Glomerular visceral epithelial cell (primary cell): ENCODE data around the gene STAG3.

Experiments used
- DNase-seq: peaks from one replicate; pipeline ENCODE4 v3.0.0-alpha.2; 2016; ENCODE audit errors: extremely low spot score

STAG3 gene

DNA sequence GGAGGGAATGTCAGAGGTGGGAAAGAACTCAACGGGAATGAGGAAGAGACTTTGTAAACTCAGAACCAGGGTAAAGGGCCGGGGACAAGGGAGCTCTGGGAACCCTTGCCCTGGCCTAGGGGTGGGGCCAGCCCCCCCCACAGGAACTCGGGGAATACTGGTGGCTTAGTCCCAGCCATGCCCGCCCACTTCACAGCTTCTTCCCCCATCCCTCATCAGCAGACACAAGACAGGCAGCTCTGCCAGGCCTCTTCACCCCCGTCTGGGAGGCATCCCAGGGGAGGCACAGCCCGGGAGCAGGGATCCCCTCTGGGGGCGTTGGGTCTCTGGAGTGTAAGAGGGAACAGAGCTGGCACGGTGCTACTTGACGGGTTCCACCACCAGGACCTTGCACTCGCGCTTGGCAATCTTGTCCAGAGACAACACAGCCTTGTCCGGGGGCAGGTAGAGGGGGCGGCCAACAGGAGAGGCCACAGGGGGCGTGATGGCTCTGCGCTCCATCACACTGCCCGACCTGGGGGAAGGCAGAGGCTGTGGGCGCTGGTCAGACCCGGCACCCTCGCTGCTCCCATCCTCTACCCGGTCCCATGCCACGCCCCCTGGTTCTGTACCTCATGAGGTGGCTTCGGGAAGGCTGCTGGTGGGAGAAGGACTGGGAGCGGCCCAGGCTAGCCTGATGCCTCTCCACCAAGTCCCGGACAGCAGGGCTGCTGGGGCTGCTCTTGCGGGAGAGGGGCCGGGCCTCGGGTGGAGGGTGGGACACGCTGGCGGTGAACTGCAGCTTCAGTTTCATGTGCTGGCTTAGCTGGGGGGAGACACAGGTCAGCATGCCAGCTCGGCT lies 22.8 kb upstream of the STAG3 start:
- no peak for DNase-seq

GRCh38 chr7:100155553-100156317 lies 22.0 kb upstream of the STAG3 start:
- no peak for DNase-seq

GRCh38 chr7:100156331-100157068 lies 21.2 kb upstream of the STAG3 start:
- no peak for DNase-seq

- no peak for DNase-seq
These were observed 20.7 kb upstream of the STAG3 start for GRCh38 chr7:100157069-100157333.

DNA sequence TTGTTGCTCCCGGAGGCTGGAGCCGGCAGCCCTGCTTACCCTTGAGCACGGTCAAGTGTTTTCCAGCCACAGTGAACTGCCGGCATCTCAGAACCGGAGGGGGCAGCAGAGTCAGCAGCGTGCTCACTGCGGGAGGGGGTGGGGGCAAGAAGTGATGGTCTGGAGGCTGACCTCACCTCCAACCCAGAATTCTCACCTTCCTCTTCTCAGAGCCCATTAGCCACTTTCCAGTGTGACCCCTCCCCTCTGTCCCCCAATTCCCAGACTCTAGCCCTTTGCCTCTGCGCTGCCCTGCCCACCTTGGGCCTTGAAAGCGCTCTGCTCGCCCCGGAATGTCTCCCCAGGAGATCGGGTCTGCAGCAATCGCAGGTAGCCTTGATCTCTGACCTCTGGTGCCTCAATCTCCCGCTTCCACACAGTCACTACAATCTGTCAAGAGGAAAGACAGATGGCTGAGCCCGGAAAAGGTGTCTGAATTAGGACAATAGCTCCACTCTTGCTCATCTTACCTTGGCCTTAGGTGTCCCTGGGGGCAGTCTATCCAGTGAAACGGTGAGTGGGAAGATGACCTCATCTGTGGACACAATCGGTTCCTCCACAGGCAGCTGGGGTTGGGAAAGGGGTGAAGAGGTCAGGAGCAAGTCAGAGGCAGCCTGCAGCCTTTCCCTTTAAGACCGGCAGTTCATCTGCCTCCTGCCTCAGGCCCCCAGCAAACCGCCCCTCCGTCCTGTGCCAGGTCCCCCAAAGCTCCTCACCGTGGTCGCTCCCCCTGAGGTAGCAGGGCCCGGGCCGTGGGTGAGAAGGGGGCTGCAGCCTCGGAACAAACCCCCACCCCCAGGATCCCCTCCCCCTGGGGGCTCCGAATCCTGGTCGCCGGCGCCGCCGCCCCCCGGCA lies 20.1 kb upstream of the STAG3 start:
- peak; percentile 66 for DNase-seq

DNA sequence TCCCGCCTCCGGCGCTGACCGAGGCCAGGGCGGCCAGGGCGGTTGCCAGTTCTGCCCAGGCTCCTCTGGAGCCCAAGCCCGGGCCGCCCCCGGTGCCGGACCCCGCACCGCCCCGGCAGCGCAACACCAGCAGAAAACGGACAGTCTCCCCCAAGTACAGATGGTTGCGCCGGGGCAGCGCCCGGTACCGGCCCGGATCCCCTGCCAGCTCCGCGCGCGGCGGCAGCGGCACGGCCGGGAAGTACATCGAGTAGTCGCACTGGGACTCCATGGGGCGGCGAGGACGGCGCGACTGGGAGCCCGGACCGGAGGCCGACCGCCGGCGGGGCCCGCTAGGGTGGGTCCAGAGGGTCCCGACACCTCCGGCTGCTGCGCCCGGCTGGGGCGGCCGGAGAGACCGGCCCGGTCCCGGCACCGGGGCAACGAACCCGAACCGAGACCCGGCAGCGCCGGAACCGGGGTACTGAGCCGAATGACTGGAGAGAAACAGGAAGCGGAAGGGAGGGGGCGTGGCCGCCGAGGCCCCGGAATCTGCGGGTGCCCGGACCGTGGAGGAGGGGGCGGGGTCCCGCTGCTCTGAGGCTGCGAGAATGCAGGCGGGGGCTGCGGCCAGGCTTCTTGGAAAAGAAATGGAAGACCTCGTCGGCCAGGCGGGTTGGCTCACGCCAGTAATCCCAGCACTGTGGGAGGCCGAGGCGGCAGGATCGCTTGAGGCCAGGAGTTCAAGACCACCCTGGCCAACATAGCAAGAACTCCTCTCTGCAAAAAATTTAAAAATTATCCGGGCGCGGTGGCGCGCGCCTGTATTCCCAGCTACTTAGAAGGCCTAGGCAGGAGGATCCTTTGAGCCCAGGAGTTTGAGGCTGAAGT lies 19.3 kb upstream of the STAG3 start, which contains the start of gene TRAPPC14:
TRAPPC14 (minus strand) TSS at position 495 of the 870 bp plus-strand sequence; CDS start at position 271, 224 bp downstream.
- peak; percentile 84 for DNase-seq

DNA sequence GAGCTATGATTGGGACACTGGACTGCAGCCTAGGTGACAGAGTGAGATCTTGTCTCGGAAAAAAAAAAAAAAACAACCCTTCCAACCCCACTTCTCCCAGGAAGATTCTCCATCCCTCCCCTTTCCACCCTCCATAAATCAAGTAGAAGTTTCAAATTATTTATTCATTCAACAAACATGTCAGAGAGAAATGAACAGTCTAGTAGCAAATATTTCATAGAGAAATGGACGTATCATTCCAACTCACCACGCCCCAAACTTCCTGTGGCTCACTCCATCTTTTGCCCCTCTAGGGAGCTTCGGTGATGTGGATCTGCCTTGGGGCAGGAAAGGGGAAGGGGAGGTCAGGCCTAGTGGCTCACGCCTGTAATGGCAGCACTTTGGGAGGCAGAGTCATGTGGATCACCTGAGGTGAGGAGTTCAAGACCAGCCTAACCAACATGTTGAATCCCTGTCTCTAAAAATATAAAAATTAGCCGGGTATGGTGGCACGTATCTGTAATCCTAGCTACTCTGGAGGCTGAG lies 18.6 kb upstream of the STAG3 start:
- no peak for DNase-seq

DNA sequence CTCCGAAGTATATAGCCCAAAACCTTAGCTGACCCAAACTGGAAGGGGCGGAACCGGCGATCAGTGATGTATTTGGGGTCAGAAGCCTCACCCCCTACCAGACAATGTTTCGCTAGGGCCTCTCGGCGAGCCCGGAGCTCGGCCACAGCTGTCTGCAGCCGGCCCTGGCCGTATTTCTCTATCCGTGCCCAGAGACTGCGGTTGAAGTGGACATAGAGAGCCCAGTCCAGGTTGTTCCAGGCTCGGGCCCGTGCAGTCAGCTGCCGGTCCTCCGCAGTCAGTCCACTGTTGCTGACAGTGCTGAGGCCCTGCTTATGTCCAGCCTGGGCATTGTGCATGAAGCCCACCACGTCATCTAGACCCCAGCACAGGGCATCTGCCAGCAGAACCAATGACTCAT lies 17.7 kb upstream of the STAG3 start:
- DNase-seq, result no peak

- DNase-seq, result no peak
These were observed 14.6 kb upstream of the STAG3 start for GRCh38 chr7:100163006-100163531.

GRCh38 chr7:100163871-100164270 lies 13.8 kb upstream of the STAG3 start:
- DNase-seq, result no peak

- DNase-seq, result no peak
These were observed 11.3 kb upstream of the STAG3 start for GRCh38 chr7:100166317-100166940.

- no peak for DNase-seq
These were observed 10.5 kb upstream of the STAG3 start for GRCh38 chr7:100166970-100167911.

- no peak for DNase-seq
These were observed 9.8 kb upstream of the STAG3 start for GRCh38 chr7:100167912-100168323.

DNA sequence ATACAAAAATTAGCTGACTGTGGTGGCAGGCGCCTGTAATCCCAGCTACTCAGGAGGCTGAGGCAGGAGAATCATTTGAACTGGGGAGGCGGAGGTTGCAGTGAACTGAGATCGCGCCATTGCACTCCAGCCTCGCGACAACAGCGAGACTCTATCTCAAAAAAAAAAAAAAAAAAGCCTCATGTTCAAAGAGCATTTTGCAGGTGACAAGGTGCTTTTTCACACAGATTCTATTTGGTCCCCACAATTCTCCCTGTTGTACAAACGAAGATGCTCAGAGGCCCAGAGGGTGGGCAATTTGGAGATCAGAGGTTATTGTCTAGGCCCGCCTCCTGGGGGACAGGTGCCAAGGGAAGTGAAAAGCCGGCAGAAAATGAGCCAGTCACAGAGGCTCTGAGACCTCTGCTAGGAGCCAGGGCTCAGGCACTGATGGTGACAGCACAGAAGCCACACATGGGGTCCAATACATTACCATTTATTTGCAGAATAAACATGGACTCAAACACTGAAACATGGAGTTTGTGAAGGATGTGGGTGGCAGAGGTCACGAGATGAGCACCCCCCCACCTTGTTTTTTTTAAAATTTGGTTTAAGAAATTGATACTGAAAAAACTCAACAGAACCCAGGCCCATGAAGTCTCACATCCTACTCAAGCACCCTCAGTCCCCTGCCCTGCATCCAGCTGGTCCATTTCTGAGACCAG lies 8.4 kb upstream of the STAG3 start:
- DNase-seq, result no peak

DNA sequence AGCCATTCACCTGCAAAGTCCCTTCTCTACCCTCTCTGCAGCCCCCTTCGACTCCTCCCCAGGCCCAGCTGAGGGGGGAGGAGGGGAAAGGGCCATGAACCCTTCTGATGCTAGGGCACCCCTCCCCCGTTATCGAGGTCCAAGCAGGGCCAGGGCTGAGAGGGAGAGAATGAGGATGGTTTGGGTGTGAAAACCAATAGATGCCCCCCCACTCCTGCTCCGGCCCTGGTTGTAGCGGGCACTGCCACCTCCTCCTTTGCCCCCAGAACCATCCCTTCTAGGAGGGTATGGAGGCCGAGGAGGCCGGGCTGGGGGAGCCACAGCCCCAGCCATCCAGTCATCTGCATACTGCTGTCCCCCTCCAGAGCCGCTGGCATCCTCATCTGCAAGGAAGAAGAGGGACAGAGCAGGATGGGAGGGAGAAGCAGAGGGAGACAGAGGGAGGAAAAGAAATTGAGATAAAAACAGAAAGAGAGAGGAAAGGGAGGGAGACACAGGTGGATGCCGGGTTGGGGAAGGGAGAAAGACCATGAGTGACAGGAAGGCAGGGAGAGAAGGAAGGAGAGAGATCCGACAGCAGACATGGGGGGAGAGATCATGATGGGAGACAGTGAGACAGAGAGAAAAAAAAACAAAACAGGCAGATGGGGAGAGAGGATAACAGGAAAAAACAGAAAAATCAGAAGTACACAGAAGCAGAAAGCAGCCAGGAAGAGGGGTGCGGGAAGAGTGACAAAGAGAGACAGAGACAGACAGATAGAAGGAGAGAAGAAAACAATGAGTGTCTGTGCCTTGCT lies 7.4 kb upstream of the STAG3 start:
- no peak for DNase-seq

DNA sequence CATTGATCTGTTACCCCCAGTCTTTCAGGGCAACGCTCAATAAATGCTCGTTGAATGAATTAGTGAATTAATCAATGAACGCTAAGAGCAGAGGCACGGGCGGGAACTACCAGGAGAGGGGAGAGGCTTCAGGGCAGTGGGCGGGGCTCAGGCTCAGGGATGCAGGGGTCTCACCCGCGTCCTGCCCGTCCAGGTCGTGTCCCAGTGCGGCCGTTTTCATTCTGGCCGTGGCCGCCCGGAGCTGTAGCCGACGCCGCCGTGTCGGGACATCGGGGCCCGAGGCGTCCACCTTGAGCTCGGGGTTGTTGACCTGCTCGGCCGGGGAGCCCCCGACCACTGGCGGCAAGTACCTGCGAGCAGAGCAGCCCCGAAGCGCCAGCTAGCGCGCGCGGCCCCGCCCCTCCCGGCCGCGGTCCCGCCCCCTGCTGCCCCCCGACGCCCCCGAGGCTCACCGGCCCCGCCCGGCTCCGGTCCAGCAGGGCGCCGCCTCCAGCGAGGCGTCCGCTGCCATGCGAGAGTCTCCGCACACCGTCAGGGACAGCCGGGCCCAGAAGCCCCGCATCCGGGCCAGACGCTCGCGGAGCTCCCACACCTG lies 6.5 kb upstream of the STAG3 start:
- no peak for DNase-seq

DNA sequence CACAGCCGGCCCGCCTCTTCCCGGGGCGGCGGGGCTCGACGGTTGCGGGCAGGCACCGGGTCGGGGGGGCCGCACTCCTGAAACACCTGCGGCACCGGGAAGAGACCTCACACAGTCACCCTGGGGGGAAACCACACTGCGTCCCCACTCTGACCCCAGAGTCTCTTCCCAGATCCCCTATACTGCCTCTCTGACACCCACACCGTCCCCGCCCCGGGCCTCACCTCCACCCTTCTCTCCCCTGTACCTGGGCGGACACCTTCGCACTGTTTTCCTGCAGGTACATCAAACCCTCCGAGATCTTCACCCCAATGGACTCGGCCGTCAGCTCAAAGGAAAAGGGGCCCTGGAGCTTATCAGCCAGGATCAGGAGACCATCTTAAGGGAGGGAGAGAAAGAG lies 5.9 kb upstream of the STAG3 start:
- DNase-seq, result no peak
